ENCODE data around the gene LDAH.
A peak's percentile ranks its signal among the peaks of the same experiment; 100 is the strongest.

Gene LDAH

DNA sequence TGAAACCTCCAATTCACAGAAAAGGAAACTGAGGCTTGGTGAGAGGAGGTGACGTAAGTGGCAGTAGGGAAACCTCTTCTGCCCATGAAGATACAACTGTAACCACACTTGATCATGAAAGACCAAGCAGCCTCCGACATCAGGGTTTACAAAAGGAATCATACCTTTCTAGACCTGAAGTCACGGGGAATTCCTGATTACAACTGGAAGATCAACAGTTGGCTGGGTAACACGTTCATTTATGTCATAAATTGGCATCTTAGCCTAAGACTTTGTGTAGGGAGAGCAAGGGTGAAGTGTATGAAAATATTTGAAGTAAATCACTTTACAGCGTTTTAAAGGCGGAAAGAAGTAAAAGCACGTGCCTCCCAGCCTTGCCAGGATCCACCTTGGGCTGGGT, 172.9 kb downstream of the LDAH start:
- no peak for DNase-seq

DNA sequence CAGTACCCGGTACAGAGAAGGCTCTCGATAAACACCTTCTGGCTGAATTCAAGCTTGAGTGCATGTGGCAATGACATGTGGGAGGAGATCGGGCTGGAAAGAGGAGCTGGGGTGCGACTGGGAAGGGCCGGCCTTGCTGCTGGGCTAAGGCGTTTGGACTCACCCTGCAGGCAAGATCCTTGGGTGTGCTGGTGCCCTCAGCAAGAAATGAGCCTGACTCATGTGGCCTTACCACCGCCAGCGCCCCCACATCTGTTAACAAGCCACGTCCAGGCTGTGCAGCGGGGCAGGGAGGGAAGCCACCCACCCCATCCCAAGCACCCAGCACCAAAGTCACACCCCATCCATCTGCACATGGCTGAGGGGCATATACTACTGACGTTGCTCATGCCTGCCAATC, 173.3 kb downstream of the LDAH start:
- no peak for DNase-seq

DNA sequence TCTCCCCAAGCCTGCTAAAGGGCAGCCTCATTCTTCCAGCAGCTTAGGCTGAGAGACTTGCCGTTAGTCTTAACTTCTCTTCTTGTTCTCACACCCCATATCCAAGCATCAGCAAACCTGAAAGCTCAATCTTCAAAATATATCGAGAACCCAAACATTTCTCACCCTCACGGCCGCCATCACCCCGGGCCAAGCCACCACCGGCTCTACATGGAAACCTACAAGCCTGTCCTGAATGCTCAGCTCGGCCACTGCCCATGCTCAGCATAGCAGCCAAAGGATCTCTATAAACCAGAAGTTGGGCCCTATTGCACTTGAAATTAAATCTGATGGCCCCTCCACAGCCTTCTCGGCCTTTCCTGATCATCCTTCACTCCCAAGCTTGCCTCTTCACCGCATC, 174.1 kb downstream of the LDAH start:
- DNase-seq = no peak

DNA sequence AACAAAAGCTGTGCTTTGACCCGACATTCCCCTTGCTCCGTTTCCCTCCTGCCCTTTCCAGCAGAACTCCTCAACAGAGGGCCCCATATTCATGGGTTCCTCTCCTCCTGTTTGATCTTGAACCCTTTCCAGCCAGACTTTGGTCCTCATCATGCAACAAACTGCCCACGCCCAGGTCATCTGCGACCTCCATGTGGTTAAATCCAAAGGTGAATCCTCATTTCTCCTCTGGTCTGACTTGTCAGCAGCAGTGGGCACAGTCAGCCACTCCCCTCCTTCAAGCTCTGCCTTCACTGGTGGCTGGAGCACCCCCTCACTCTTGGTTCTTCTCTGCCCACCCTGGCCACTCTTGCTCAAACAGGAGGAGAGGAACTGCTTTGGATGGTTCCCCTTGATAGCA, 174.7 kb downstream of the LDAH start:
- DNase-seq = no peak

GRCh38 chr2:20647738-20648137, 175.2 kb downstream of the LDAH start:
- DNase-seq = no peak

DNA sequence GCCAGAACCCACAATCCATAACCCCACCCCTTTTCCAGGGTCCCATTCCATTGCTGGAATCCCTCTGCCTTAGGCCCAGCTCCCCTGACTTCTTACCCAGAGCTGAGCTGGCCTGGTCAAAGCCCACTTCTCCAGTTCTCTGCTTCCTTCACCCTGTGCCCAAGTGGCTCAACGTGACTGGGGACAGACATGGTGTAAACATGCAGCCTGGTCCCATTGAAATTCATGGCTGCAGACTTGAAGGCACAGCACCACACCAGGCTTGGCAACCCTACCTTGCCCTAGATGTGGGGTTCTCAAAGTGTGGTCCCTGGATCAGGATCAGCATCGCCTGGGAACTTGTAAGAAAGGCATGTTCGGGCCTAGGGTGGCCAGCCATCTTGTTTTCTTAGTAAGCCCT, 175.7 kb downstream of the LDAH start:
- no peak for DNase-seq

DNA sequence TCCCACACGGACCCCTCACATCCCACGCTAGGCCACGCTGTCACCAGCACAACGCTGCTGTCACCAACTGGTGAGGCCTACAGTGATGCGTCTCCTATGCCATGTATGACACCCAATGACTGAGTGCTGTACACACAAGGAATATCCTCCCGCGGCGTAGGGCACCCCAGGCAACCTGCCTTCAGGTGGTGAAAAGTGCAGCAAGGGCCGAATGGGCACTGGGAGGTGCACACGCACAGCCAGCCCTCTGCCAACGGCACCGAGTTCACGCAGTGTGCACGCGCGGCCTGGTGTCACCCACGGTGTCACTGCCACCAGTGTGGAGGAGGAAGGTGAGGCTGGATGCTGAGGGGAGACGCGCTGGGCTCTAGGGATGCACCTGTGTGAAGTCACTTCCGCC, 176.5 kb downstream of the LDAH start:
- no peak for DNase-seq

DNA sequence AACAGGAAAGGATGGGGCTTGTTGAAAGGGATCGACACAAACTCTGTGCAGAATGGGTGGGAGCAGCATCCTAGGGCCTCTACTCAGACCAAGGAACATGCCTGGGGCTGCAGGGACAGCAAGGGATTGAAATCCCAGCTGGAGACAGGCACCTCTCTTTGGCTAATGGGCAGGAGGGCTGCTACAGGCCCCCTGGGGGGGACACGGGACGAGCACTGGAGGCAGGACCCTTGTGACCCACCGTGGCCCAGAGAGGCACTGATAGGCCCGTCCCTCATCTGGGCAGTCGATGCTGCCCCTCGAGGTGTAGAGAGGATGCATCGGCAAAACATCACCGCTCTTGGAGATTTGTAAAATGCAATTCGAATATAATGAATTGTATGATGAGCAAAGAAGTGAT, 177.1 kb downstream of the LDAH start:
- no peak for DNase-seq

- no peak for DNase-seq
Observed at GRCh38 chr2:20645301-20645701, 177.6 kb downstream of the LDAH start.

- no peak for DNase-seq
Observed at GRCh38 chr2:20643826-20644225, 179.1 kb downstream of the LDAH start.

- DNase-seq = no peak
Observed at GRCh38 chr2:20643060-20643459, 179.8 kb downstream of the LDAH start.

DNA sequence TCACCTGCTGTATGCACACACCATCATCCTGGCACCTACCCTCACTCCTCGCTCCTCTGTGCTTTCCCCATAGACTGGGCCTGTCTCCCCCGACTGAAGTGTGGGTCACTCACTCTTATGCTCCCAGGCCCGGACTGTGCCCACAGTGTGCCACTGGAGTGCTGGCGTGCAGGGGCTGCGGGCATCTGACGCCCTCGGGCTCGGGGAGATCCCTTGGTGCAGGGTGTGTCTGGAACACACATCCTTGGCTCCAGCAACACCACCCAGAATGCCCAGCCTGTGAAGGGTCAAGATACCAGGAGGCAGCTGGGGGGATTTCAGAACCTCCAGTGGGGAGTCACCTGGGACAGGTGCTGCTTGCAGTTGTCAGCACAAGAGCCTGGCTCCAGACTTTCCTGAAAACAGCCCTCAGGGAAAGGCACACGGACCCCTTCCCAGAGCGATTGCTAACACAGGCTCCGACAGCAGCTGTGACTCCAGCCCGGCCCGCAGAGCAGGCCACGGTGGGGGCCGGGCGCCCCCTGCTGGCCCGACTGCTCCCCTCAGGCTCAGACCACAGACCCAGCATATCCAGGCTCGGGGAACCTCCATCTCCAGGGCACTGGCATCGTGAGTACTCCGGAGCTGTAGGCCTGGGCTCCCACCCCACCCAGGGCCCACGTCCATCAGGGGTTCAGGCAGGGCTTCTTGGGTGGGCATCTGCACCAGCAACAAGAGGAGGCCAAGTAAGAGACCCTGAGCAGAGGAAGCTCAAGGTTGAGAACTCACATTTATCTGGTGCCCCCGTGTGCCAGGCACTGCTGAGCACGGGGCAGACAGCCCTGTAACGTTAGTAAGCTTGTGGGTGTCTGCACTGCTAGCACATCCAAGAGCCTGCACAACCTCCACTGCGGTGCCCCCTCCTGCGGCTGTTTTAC, 180.6 kb downstream of the LDAH start:
- peak; percentile 43 to 75 (median 72) for DNase-seq

- no peak for DNase-seq
Observed at GRCh38 chr2:20641123-20641985, 181.5 kb downstream of the LDAH start.

GRCh38 chr2:20640411-20641122, 182.3 kb downstream of the LDAH start:
- no peak for DNase-seq

DNA sequence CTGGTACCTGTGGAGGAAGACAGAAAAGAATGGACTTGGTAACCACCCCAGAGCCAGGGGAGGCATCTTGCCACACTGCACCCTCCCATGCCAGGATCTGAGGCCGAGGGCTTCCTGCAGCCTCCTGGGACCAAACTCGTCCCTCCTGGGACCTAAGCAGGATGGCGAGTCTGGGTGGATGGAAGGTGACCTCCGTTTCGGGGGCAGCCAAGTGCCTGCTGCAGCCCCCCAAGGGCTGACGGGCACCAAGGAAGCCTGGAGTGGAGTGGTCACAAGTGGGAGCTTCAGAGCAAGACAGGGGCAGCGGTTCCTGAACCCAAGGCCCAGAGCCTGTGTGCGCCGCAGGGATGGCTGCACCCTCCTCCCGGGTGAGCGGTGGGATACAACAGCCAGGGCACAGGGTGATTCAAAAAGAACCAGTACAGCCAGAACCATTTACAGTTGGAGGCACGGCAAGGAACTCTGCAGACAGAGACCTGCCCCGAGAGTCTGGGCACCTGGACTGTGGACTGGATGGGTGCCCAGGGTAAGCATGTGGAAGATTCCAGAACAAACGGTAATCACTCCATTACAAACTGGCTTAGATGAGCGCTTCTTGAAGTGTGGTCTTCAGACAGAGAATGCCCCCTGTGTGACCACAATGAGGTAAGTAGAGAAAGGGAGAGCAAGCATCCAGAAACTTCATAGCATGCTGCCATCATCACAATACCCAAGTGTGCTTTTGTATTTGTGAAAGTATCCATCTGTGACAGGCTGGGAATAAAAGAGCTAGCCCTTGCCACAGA, 184.1 kb downstream of the LDAH start:
- no peak for DNase-seq

GRCh38 chr2:20638014-20638413, 184.9 kb downstream of the LDAH start:
- no peak for DNase-seq

GRCh38 chr2:20637147-20637546, 185.8 kb downstream of the LDAH start:
- DNase-seq = no peak

DNA sequence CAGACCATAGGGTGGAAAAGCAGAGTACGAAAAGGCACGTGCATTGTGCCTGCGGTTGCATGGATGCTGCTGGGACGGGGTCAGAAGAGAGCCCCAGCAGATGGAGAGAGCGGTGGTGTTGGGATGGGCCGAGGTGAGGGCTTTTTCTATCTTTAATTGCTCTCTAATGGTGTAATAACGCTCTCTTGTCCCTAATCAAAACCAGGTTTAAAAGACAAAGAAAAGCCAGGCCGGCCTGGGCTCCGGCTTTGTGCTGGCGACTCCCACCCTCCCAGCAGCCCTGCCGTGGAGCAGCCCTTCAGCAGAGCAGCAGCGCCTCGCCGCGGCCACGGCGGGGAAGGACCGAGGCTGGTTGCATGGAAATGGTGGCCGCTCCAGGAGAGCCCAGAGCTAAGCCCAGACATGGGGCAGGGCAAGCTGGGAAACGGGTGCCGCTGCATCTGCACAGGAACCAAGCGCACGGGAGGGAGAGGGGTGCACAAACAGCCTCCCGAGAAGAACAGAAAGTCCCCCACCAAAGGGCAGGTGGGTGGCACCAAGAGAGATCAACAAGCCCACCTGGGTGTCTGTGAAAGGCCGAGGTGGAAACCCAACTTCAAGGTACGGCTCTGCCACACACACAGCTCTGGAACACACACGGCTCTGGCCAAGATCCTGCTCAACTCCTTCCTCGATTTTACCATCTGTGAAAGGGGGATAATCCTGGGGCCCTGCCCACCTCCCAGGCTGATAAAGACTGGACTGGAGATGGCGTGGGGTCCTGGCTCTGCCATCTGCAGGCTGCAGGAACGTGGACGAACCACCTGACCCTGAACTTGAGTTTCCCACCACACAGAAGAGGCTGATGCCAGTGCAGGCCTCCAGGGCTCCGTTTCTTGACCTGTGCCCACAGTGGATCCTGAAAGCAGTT, 187.0 kb downstream of the LDAH start:
- DNase-seq = peak; percentile 71 to 90 (median 85)

GRCh38 chr2:20635113-20635510, 187.8 kb downstream of the LDAH start:
- peak in 2 of 3 experiments; percentile 58 to 60 for DNase-seq

GRCh38 chr2:20634507-20635112, 188.3 kb downstream of the LDAH start:
- DNase-seq = peak in 2 of 3 experiments; percentile 23 to 34
